Measurements from ENCODE around the gene TUBGCP4. TPM values are rescaled to one million over a fixed set of nuclear protein-coding genes. Genes with fewer than 3 reads are reported as not detected.

TUBGCP4 gene
- polyA plus RNA-seq, 1 of the 3 experiments (the other 2 are of a cell fraction) = 6.6 TPM

GRCh38 chr15:43440721-43441281, 69.9 kb downstream of the TUBGCP4 start:
- Histone ChIP-seq H3K9me2 (no peaks in the 10 kb centered on the region), H2AFZ (ENCODE audit: low read depth) (no peak overlapping the region), H3K27ac (ENCODE audit: low read depth in 2 of 2, low read length in 1 of 2) (peak overlapping the region; percentile 36 to 92; a peak in 3 of 4 replicates), H3K4me2 (peak overlapping the region; percentile 51; the same call in 1 of the 2 replicates), H3K4me3 (ENCODE audit: low read depth in 2 of 2, low read length in 1 of 2) (no peak overlapping the region; a peak in 1 of 4 replicates), H3K79me2 (ENCODE audit: insufficient read depth) (no peaks in the 10 kb centered on the region), H3K9ac (peak overlapping the region; percentile 53), H3K9me3 (no peaks in the 10 kb centered on the region), H3F3A (replicated peaks; ENCODE audit: insufficient read depth) (peaks cover 21% of the 10 kb centered on the region), H3K36me3 (replicated peaks in 1 of 2; ENCODE audit: control insufficient read depth in 1 of 2, insufficient read depth in 2 of 2, low read length in 1 of 2) (peaks cover 30 to 48% of the 10 kb centered on the region in 2 experiments), H4K20me1 (ENCODE audit: insufficient read depth) (no peaks in the 10 kb centered on the region), H3K4me1 (ENCODE audit: control insufficient read depth in 1 of 2, insufficient read depth in 2 of 2, low read depth in 1 of 2, low read length in 1 of 2) (no peaks in the 10 kb centered on the region), H3K27me3 (ENCODE audit: insufficient read depth) (no peaks in the 10 kb centered on the region)
- TF ChIP-seq TCF12 (IDR thresholded peaks at IDR 0.05) (peak; percentile 87), RXRA (IDR thresholded peaks at IDR 0.05; ENCODE audit: borderline replicate concordance, low read depth) (peak; percentile 75; the same call in 1 of the 2 replicates), REST (IDR thresholded peaks at IDR 0.05; ENCODE audit: low read depth, low read length) (0 out of 2 replicates have a peak, but pooled peaks have one; percentile 3), EP300 (IDR thresholded peaks at IDR 0.05; ENCODE audit: borderline replicate concordance in 1 of 2, low read depth in 1 of 2, low read length in 1 of 2) (peak in 1 of 2 experiments; percentile 63; a peak in 1 of 4 replicates), PBX3 (IDR thresholded peaks at IDR 0.05) (peak; percentile 52), POLR2AphosphoS5 (IDR thresholded peaks at IDR 0.05; ENCODE audit: low read depth, low read length) (peak; percentile 67; the same call in 1 of the 2 replicates), NFIC (IDR thresholded peaks at IDR 0.05; ENCODE audit: borderline replicate concordance) (0 out of 2 replicates have a peak, but pooled peaks have one; percentile 43), CTCF (IDR thresholded peaks at IDR 0.05) (peak; percentile 71), IRF3 (IDR thresholded peaks at IDR 0.05; ENCODE audit: low read depth, low read length) (no peak), FOSL2 (IDR thresholded peaks at IDR 0.05; ENCODE audit: borderline replicate concordance, low read depth) (peak; percentile 97), CHD2 (IDR thresholded peaks at IDR 0.05; ENCODE audit: low read length, partially characterized antibody) (no peak), USF1 (IDR thresholded peaks at IDR 0.05; ENCODE audit: borderline replicate concordance, low read depth) (no peak), MAX (IDR thresholded peaks at IDR 0.05; ENCODE audit: low read depth) (peak; percentile 50; the same call in 1 of the 2 replicates), SMC3 (IDR thresholded peaks at IDR 0.05; ENCODE audit: low read depth, low read length) (peak; percentile 46), FOXJ3 (CRISPR knock-in tag; IDR thresholded peaks at IDR 0.05) (no peak), FOXM1 (IDR thresholded peaks at IDR 0.05; ENCODE audit: low read depth) (peak; percentile 15; the same call in 1 of the 2 replicates), SIN3A (IDR thresholded peaks at IDR 0.05; ENCODE audit: borderline replicate concordance, low read depth, low read length) (peak; percentile 66; the same call in 1 of the 2 replicates), YY1 (IDR thresholded peaks at IDR 0.05; ENCODE audit: low read depth) (peak; percentile 30; the same call in 1 of the 2 replicates), JUND (IDR thresholded peaks at IDR 0.05) (peak; percentile 93), RAD21 (IDR thresholded peaks at IDR 0.05; ENCODE audit: low read length) (peak; percentile 66)
- CTCF ChIA-PET = interaction anchor here (0.6 to 4.7 kb wide), 11 partner anchors 7 to 336 kb away, joined by 3 to 36 read pairs (median 4); partner anchors contain the start of genes ELL3 and MAP1A
- POLR2A ChIA-PET = interaction anchor here (1.9 kb wide), 1 partner anchor 70 kb away, joined by 9 read pairs; no protein-coding TSS in a partner anchor
- WGBS (ENCODE audit: low lambda C conversion rate) = 7% methylated on average over 4 of the region's 4 CpGs
- DNase-seq = peak; percentile 43
